ENCODE measurements around the gene FAM234B. TPM values are rescaled to one million over a fixed set of nuclear protein-coding genes. Genes with fewer than 3 reads are reported as not detected.

FAM234B gene
- total RNA-seq, 1 experiment from 2014 or later, result 25.9 TPM

DNA sequence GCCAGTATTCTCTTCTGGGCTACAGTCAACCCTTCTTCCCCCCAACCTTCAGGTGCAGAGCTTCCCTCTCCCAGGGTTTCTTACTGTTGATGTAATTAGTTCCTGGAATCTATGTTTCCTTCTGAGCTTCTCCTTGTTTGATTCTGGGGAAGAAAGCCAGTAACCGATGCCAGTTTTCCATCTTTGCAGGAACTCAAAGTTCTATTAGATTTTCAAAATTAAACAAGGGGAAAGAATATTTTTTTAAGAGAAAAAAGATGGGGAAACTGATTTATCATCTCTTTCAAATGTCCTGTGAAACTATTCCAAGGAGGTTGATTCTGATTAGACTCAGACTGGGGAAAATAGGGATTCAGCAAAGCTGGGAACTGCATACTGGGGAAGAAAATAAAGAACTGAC is 17.9 kb upstream of the FAM234B start:
- POLR2A ChIA-PET, result no interaction called here
- no peaks in the 10 kb centered on the region for H3K27me3 Mint-ChIP-seq (ENCODE audit: low read depth)
- H3K4me3 Mint-ChIP-seq, result no peak overlapping the region
- H3K36me3 Mint-ChIP-seq, result no peaks in the 10 kb centered on the region
- H3K9me3 Mint-ChIP-seq, result no peaks in the 10 kb centered on the region
- no peak for TF ChIP-seq ZNF416 (CRISPR knock-in tag; IDR thresholded peaks at IDR 0.05)
- TF ChIP-seq, protein P1, sequence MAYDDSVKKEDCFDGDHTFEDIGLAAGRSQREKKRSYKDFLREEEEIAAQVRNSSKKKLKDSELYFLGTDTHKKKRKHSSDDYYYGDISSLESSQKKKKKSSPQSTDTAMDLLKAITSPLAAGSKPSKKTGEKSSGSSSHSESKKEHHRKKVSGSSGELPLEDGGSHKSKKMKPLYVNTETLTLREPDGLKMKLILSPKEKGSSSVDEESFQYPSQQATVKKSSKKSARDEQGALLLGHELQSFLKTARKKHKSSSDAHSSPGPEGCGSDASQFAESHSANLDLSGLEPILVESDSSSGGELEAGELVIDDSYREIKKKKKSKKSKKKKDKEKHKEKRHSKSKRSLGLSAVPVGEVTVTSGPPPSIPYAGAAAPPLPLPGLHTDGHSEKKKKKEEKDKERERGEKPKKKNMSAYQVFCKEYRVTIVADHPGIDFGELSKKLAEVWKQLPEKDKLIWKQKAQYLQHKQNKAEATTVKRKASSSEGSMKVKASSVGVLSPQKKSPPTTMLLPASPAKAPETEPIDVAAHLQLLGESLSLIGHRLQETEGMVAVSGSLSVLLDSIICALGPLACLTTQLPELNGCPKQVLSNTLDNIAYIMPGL (CRISPR knock-in tag; IDR thresholded peaks at IDR 0.05), result no peak
- TF ChIP-seq, protein P2, sequence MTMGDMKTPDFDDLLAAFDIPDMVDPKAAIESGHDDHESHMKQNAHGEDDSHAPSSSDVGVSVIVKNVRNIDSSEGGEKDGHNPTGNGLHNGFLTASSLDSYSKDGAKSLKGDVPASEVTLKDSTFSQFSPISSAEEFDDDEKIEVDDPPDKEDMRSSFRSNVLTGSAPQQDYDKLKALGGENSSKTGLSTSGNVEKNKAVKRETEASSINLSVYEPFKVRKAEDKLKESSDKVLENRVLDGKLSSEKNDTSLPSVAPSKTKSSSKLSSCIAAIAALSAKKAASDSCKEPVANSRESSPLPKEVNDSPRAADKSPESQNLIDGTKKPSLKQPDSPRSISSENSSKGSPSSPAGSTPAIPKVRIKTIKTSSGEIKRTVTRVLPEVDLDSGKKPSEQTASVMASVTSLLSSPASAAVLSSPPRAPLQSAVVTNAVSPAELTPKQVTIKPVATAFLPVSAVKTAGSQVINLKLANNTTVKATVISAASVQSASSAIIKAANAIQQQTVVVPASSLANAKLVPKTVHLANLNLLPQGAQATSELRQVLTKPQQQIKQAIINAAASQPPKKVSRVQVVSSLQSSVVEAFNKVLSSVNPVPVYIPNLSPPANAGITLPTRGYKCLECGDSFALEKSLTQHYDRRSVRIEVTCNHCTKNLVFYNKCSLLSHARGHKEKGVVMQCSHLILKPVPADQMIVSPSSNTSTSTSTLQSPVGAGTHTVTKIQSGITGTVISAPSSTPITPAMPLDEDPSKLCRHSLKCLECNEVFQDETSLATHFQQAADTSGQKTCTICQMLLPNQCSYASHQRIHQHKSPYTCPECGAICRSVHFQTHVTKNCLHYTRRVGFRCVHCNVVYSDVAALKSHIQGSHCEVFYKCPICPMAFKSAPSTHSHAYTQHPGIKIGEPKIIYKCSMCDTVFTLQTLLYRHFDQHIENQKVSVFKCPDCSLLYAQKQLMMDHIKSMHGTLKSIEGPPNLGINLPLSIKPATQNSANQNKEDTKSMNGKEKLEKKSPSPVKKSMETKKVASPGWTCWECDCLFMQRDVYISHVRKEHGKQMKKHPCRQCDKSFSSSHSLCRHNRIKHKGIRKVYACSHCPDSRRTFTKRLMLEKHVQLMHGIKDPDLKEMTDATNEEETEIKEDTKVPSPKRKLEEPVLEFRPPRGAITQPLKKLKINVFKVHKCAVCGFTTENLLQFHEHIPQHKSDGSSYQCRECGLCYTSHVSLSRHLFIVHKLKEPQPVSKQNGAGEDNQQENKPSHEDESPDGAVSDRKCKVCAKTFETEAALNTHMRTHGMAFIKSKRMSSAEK (CRISPR knock-in tag; IDR thresholded peaks at IDR 0.05; ENCODE audit: borderline replicate concordance), result no peak
- TF ChIP-seq, protein P3, sequence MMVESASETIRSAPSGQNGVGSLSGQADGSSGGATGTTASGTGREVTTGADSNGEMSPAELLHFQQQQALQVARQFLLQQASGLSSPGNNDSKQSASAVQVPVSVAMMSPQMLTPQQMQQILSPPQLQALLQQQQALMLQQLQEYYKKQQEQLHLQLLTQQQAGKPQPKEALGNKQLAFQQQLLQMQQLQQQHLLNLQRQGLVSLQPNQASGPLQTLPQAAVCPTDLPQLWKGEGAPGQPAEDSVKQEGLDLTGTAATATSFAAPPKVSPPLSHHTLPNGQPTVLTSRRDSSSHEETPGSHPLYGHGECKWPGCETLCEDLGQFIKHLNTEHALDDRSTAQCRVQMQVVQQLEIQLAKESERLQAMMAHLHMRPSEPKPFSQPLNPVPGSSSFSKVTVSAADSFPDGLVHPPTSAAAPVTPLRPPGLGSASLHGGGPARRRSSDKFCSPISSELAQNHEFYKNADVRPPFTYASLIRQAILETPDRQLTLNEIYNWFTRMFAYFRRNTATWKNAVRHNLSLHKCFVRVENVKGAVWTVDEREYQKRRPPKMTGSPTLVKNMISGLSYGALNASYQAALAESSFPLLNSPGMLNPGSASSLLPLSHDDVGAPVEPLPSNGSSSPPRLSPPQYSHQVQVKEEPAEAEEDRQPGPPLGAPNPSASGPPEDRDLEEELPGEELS (CRISPR knock-in tag; IDR thresholded peaks at IDR 0.05), result no peak
- DNase-seq (ENCODE audit: low spot score) (no peak), ATAC-seq (no peak)
- CTCF ChIA-PET, result interaction anchor here (0.5 to 1.8 kb wide), 4 partner anchors 40 to 186 kb away, joined by 3 to 7 read pairs (median 4); no protein-coding TSS in a partner anchor
- H3K27ac Mint-ChIP-seq, result no peak overlapping the region
- H3K4me1 Mint-ChIP-seq, result peaks cover 8% of the 10 kb centered on the region

DNA sequence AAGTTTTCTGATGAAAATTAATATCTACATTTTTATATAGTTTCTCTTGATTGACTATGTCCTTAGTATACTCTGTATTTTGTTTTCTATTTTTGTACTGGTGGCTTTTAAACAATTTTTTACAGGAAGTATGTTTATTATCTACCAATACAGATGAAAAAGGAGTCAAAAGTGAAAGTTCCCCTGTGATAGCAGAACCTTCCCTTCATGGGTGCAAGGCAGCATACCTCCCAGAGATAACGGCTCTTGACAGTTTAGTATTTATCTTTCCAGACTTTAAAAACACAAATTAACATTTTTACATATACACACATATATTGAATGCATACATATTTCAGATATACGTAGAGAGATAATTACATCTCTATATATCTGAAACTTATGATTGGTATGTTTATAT is 17.1 kb upstream of the FAM234B start:
- Mint-ChIP-seq H3K4me1 (peaks cover 8% of the 10 kb centered on the region), H3K27ac (no peak overlapping the region), H3K9me3 (no peaks in the 10 kb centered on the region), H3K27me3 (ENCODE audit: low read depth) (no peaks in the 10 kb centered on the region), H3K36me3 (no peaks in the 10 kb centered on the region), H3K4me3 (no peak overlapping the region)
- TF ChIP-seq, protein P4, sequence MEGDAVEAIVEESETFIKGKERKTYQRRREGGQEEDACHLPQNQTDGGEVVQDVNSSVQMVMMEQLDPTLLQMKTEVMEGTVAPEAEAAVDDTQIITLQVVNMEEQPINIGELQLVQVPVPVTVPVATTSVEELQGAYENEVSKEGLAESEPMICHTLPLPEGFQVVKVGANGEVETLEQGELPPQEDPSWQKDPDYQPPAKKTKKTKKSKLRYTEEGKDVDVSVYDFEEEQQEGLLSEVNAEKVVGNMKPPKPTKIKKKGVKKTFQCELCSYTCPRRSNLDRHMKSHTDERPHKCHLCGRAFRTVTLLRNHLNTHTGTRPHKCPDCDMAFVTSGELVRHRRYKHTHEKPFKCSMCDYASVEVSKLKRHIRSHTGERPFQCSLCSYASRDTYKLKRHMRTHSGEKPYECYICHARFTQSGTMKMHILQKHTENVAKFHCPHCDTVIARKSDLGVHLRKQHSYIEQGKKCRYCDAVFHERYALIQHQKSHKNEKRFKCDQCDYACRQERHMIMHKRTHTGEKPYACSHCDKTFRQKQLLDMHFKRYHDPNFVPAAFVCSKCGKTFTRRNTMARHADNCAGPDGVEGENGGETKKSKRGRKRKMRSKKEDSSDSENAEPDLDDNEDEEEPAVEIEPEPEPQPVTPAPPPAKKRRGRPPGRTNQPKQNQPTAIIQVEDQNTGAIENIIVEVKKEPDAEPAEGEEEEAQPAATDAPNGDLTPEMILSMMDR (IDR thresholded peaks at IDR 0.05), result no peak
- TF ChIP-seq RELA (CRISPR knock-in tag; IDR thresholded peaks at IDR 0.05; ENCODE audit: borderline replicate concordance), result no peak
- DNase-seq (ENCODE audit: low spot score) (no peak), ATAC-seq (no peak)
- POLR2A ChIA-PET, result no interaction called here
- CTCF ChIA-PET, result interaction anchor here (1.3 to 1.8 kb wide), 2 partner anchors 53 to 185 kb away, joined by 5 to 7 read pairs; no protein-coding TSS in a partner anchor

DNA sequence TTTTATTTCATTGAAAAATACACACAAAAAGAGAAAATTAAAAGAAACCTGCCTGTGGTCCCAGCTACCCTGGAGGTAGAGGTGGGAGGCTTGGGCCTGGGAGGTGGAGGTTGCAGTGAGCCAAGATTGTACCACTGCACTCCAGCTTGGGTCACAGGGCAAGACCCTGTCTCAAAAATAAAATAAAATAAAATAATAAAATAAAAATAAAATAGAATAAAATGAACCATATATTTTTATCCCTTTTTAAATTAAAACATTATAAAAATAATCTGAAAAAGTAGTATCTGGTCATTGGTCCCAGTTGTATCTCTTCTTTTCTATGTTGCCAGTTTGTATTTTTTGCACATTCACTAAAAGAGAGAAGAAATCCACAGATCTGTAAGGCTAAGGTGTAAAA is 16.7 kb upstream of the FAM234B start:
- H3K27ac Mint-ChIP-seq, result no peak overlapping the region
- H3K4me1 Mint-ChIP-seq, result peaks cover 8% of the 10 kb centered on the region
- no peaks in the 10 kb centered on the region for H3K36me3 Mint-ChIP-seq
- ATAC-seq (no peak), DNase-seq (ENCODE audit: low spot score) (no peak)
- POLR2A ChIA-PET, result no interaction called here
- no peaks in the 10 kb centered on the region for H3K27me3 Mint-ChIP-seq (ENCODE audit: low read depth)
- H3K4me3 Mint-ChIP-seq, result no peak overlapping the region
- CTCF ChIA-PET, result interaction anchor here (1.8 to 2.2 kb wide), 2 partner anchors 184 kb away, joined by 7 read pairs; no protein-coding TSS in a partner anchor
- H3K9me3 Mint-ChIP-seq, result no peaks in the 10 kb centered on the region
- TF ChIP-seq, protein P5, sequence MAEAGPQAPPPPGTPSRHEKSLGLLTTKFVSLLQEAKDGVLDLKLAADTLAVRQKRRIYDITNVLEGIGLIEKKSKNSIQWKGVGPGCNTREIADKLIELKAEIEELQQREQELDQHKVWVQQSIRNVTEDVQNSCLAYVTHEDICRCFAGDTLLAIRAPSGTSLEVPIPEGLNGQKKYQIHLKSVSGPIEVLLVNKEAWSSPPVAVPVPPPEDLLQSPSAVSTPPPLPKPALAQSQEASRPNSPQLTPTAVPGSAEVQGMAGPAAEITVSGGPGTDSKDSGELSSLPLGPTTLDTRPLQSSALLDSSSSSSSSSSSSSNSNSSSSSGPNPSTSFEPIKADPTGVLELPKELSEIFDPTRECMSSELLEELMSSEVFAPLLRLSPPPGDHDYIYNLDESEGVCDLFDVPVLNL (CRISPR knock-in tag; IDR thresholded peaks at IDR 0.05; ENCODE audit: borderline replicate concordance, low read depth), result no peak
- peak; percentile 96 for TF ChIP-seq HMGA2 (CRISPR knock-in tag; IDR thresholded peaks at IDR 0.05)

All from WTC11 (cell line).